RPMI8226 (cell line): ENCODE results near the gene NAV3.

Experiments
- DNase-seq: peaks from one replicate; pipeline ENCODE4 v3.0.0-alpha.2; 2015

NAV3 gene

GRCh38 chr12:77993658-77994057 is 163.0 kb downstream of the NAV3 start:
- DNase-seq, result no peak

GRCh38 chr12:77995436-77996167 is 164.9 kb downstream of the NAV3 start:
- DNase-seq, result no peak

- DNase-seq, result no peak
Measured at GRCh38 chr12:77996670-77997069, 166.0 kb downstream of the NAV3 start.

- DNase-seq, result no peak
Measured at GRCh38 chr12:77998236-77998786, 167.6 kb downstream of the NAV3 start.

GRCh38 chr12:77999074-77999715 is 168.5 kb downstream of the NAV3 start:
- no peak for DNase-seq

- DNase-seq, result no peak
Measured at GRCh38 chr12:78002878-78003277, 172.2 kb downstream of the NAV3 start.

- DNase-seq, result no peak
Measured at GRCh38 chr12:78004249-78005093, 173.8 kb downstream of the NAV3 start.

- no peak for DNase-seq
Measured at GRCh38 chr12:78005094-78005492, 174.4 kb downstream of the NAV3 start.

- DNase-seq, result no peak
Measured at GRCh38 chr12:78007173-78007572, 176.5 kb downstream of the NAV3 start.

- DNase-seq, result no peak
Measured at GRCh38 chr12:78009031-78009430, 178.3 kb downstream of the NAV3 start.

GRCh38 chr12:78018171-78018910 is 187.6 kb downstream of the NAV3 start:
- no peak for DNase-seq

GRCh38 chr12:78018939-78019338 is 188.2 kb downstream of the NAV3 start:
- DNase-seq, result no peak

- DNase-seq, result no peak
Measured at GRCh38 chr12:78028426-78028825, 197.7 kb downstream of the NAV3 start.

GRCh38 chr12:78034025-78034424 is 203.3 kb downstream of the NAV3 start:
- no peak for DNase-seq

GRCh38 chr12:78035901-78036606 is 205.4 kb downstream of the NAV3 start:
- no peak for DNase-seq

- DNase-seq, result no peak
Measured at GRCh38 chr12:78036874-78037273, 206.2 kb downstream of the NAV3 start.

- DNase-seq, result no peak
Measured at GRCh38 chr12:78037707-78038106, 207.0 kb downstream of the NAV3 start.

- no peak for DNase-seq
Measured at GRCh38 chr12:78038541-78038940, 207.8 kb downstream of the NAV3 start.

GRCh38 chr12:78038986-78039385 is 208.3 kb downstream of the NAV3 start:
- no peak for DNase-seq

GRCh38 chr12:78040111-78040510 is 209.4 kb downstream of the NAV3 start:
- DNase-seq, result no peak

GRCh38 chr12:78050790-78051189 is 220.1 kb downstream of the NAV3 start:
- no peak for DNase-seq

GRCh38 chr12:78055545-78055944 is 224.9 kb downstream of the NAV3 start:
- no peak for DNase-seq
